GM18499 (cell line): ENCODE measurements around the gene ERCC1.
"Not testable (repeated sequence)": the region's sequence is repeated elsewhere in the genome, so short reads cannot be mapped to it uniquely, and the experiment has no call there.

Source experiments
- ATAC-seq: cut with Tn5 transposase; IDR thresholded peaks from one replicate; pipeline ENCODE4 v1.9.1; 2021; ENCODE audit warnings: moderate number of reproducible peaks; ENCODE audit not compliant: insufficient read depth, unreplicated experiment

ERCC1 gene

GRCh38 chr19:45432543-45432942, 8.8 kb upstream of the ERCC1 start:
- ATAC-seq = not testable (repeated sequence)

GRCh38 chr19:45431008-45431407, 7.3 kb upstream of the ERCC1 start:
- ATAC-seq = not testable (repeated sequence)

- not testable (repeated sequence) for ATAC-seq
These were observed 6.2 kb upstream of the ERCC1 start for GRCh38 chr19:45429896-45430295.

GRCh38 chr19:45428384-45429231, 4.9 kb upstream of the ERCC1 start:
- no peak for ATAC-seq

- no peak for ATAC-seq
These were observed 708 bp upstream of the ERCC1 start for GRCh38 chr19:45424191-45425058.

GRCh38 chr19:45423033-45423588, 606 bp downstream of the ERCC1 start:
- ATAC-seq = no peak

GRCh38 chr19:45421947-45422498, 1.7 kb downstream of the ERCC1 start:
- no peak for ATAC-seq

- ATAC-seq = no peak
These were observed 2.8 kb downstream of the ERCC1 start for GRCh38 chr19:45420871-45421270.

- ATAC-seq = no peak
These were observed 3.4 kb downstream of the ERCC1 start for GRCh38 chr19:45420356-45420755.

- no peak for ATAC-seq
These were observed 3.8 kb downstream of the ERCC1 start for GRCh38 chr19:45419895-45420294.

- no peak for ATAC-seq
These were observed 4.3 kb downstream of the ERCC1 start for GRCh38 chr19:45419396-45419795.

- ATAC-seq = no peak
These were observed 4.9 kb downstream of the ERCC1 start for GRCh38 chr19:45418802-45419201.

GRCh38 chr19:45417151-45417550, 6.6 kb downstream of the ERCC1 start:
- ATAC-seq = no peak

- no peak for ATAC-seq
These were observed 9.2 kb downstream of the ERCC1 start for GRCh38 chr19:45414468-45414867.

- no peak for ATAC-seq
These were observed 10.2 kb downstream of the ERCC1 start for GRCh38 chr19:45413497-45413896.

GRCh38 chr19:45410330-45410729, 13.4 kb downstream of the ERCC1 start:
- ATAC-seq = not testable (repeated sequence)

- ATAC-seq = no peak
These were observed 14.2 kb downstream of the ERCC1 start for GRCh38 chr19:45409557-45409920.

GRCh38 chr19:45408830-45409556, 14.7 kb downstream of the ERCC1 start:
- no peak for ATAC-seq

- ATAC-seq = no peak
These were observed 15.6 kb downstream of the ERCC1 start for GRCh38 chr19:45408121-45408520.

GRCh38 chr19:45407585-45407984, 16.1 kb downstream of the ERCC1 start:
- ATAC-seq = not testable (repeated sequence)
